ENCODE measurements around the gene CRABP2. TPM values are rescaled to one million over a fixed set of nuclear protein-coding genes. Genes with fewer than 3 reads are reported as not detected.

The CRABP2 gene
- total and polyA plus RNA-seq, 12 donors = 0.25 to 2.7 (median 1.3) TPM; not detected in 1

- H3K4me3 ChIP-seq = no peak overlapping the region
- no peaks in the 10 kb centered on the region for H3K9me3 ChIP-seq
- no peak for TF ChIP-seq CTCF (IDR thresholded peaks at IDR 0.05)
- 22 to 33% methylated on average over 13 of the region's 13 CpGs for WGBS, 2 donors
- intact Hi-C loops (cut with DNase I) = loop anchor here in 8 of 10 donors (10.0 kb wide), 5 partner anchors 58 to 232 kb away; partner anchors contain the start of genes NTRK1 (in 3 of the 8), INSRR (in 1 of the 8) and LRRC71 (in 1 of the 8)
- no peak overlapping the region for H3K27ac ChIP-seq
- H3K4me1 ChIP-seq = peaks cover 0 to 26% (median 17%) of the 10 kb centered on the region in 9 donors
- DNase-seq (no peak), ATAC-seq (no peak)
- H3K36me3 ChIP-seq = no peaks in the 10 kb centered on the region
- peaks cover 0 to 68% (median 46%) of the 10 kb centered on the region in 7 donors for H3K27me3 ChIP-seq
Measured at GRCh38 chr1:156692441-156692924, 12.9 kb downstream of the CRABP2 start.

GRCh38 chr1:156691665-156692440 is 13.5 kb downstream of the CRABP2 start:
- WGBS, 2 donors = 46 to 56% methylated on average over 20 of the region's 20 CpGs
- Histone ChIP-seq H3K9me3 (no peaks in the 10 kb centered on the region), H3K36me3 (no peaks in the 10 kb centered on the region), H3K4me3 (no peak overlapping the region), H3K27ac (no peak overlapping the region), H3K4me1 (peaks cover 0 to 26% (median 17%) of the 10 kb centered on the region in 9 donors), H3K27me3 (peaks cover 0 to 74% (median 42%) of the 10 kb centered on the region in 7 donors)
- intact Hi-C loops (cut with DNase I) = loop anchor here in 8 of 10 donors (2.0 to 10.0 kb wide), 6 partner anchors 29 to 233 kb away; partner anchors contain the start of genes NTRK1 (in 3 of the 8), INSRR (in 1 of the 8) and LRRC71 (in 1 of the 8)
- ATAC-seq (no peak), DNase-seq (no peak)
- TF ChIP-seq CTCF (IDR thresholded peaks at IDR 0.05) = no peak

GRCh38 chr1:156691191-156691590 is 14.2 kb downstream of the CRABP2 start:
- WGBS, 2 donors = 81 to 88% methylated on average over 10 of the region's 10 CpGs
- no peak for ATAC-seq

More at GRCh38 chr1:156691191-156691590, 14.2 kb downstream of the CRABP2 start:
- no peak for TF ChIP-seq CTCF (IDR thresholded peaks at IDR 0.05)
- no peak for DNase-seq
- Histone ChIP-seq H3K36me3 (no peaks in the 10 kb centered on the region), H3K9me3 (no peaks in the 10 kb centered on the region), H3K4me3 (no peak overlapping the region), H3K27ac (no peak overlapping the region), H3K4me1 (peaks cover 0 to 26% (median 17%) of the 10 kb centered on the region in 9 donors), H3K27me3 (peaks cover 0 to 80% (median 42%) of the 10 kb centered on the region in 7 donors)
- intact Hi-C loops (cut with DNase I) = loop anchor here in 8 of 10 donors (2.0 to 10.0 kb wide), 6 partner anchors 30 to 234 kb away; partner anchors contain the start of genes NTRK1 (in 3 of the 8), INSRR (in 1 of the 8) and LRRC71 (in 1 of the 8)

All from heart right ventricle (tissue), 16 donors.